GM21576 (cell line): ENCODE data around the gene BCAS4.
"Not testable (repeated sequence)": the region's sequence is repeated elsewhere in the genome, so short reads cannot be mapped to it uniquely, and the experiment has no call there.

Source experiments
- ATAC-seq: cut with Tn5 transposase; IDR thresholded peaks from one replicate; pipeline ENCODE4 v1.9.1; 2021; ENCODE audit warnings: mild to moderate bottlenecking, moderate library complexity; ENCODE audit not compliant: unreplicated experiment

The BCAS4 gene

DNA sequence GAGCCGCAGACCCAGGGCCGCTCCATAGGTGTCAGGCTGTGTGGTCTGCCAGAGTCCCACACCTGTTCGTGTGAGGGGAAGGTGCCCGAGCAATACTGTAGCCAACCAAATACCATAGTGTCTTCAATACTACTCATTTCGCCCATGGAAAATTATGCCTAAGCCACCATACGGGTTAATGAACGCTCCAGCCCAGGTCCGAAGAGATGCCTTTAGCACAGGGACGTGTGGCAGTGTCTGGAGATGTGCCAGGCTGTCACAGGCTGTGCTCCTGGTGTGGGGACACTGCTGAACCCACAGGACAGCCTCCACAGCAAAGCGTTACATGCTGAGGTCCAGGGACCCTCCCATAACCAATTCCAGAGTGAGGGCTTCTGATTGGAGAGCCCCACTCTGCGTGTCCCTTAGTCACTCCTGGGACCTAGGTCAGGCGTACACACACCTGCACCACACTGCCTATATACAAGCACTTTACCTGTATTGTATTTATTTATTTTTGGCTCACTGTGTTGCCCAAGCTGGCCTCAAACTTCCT, 25.2 kb upstream of the BCAS4 start:
- not testable (repeated sequence) for ATAC-seq

DNA sequence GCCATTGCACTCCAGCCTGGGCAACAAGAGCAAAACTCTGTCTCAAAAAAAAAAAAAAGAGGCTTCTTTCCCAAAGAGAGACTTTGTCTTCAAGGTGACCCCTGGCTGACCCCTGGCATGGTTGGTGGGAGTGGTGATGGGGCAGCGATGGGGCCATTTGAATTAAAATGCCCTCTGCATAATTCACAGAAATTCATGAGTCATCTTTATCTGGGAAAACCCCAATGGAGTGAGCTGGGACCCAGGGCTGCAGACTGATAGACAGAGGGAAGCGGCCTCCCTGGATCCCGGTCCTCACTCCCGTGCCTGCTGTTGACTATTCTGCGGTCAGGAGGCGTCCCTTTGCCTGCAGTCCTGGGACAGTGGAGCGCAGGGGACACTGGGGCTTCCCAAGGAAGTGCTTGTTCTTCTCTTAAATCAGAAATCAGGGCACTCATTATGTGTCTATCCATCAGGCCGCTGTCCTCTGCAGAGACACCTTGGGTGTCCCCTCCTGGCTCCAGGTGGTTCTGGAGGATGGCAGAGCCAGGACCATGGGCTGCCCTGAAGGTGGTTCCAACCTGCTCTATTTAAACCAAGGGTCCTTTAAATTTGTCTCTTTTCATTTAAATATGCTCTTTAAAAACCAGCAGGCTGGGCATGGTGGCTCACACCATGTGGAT, 23.3 kb upstream of the BCAS4 start:
- ATAC-seq: not testable (repeated sequence)

DNA sequence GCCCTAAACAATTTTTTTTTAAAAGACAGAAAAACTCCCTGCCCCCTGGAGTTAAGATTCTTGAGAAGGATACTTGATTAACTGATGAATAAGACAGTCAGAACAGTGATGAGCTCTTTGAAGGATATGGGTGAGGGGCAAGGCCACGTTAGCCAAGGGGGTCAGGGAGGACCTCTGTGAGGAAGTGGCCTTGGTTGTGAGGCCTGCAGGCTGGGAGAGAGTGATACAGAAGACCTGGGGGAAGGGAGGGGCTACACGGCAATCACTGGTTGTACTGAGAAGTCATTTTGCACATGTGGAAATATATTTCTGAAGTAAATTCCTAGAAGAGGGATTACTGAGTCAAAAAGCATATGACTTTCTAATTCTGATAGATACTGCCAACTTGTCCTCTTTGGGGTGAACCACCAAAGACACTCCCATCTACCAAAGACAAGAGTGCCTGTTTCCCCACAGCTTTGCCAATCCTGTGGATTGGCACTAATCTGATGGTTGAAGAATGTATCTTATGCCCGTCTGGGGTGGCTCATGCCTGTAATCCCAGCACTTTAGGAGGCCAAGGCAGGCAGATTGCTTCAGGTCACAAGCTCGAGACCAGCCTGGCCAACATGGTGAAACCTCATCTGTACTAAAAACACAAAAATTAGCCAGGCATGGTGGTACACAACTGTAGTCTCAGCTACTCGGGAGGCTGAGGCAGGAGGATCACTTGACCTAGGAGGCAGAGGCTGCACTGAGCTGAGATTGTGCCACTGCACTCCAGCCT, 22.3 kb upstream of the BCAS4 start:
- no peak for ATAC-seq

DNA sequence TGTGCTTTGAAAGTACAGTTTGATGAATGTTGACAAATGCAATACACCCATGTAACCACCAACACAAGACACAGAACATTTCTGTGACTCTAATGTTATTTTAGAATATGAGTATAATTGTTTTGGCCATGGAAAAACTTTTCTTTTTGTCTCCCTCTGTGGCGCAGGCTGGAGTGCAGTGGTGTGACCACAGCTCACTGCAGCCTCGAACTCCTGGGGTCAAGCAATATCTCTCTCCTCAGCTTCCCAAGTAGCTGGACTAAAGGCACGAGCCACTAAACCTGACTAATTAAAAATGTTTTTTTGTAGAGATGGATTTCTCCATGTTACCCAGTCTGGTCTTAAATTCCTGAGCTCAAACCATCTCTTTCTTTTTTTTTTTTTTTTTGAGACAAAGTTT, 20.3 kb upstream of the BCAS4 start:
- ATAC-seq: no peak

DNA sequence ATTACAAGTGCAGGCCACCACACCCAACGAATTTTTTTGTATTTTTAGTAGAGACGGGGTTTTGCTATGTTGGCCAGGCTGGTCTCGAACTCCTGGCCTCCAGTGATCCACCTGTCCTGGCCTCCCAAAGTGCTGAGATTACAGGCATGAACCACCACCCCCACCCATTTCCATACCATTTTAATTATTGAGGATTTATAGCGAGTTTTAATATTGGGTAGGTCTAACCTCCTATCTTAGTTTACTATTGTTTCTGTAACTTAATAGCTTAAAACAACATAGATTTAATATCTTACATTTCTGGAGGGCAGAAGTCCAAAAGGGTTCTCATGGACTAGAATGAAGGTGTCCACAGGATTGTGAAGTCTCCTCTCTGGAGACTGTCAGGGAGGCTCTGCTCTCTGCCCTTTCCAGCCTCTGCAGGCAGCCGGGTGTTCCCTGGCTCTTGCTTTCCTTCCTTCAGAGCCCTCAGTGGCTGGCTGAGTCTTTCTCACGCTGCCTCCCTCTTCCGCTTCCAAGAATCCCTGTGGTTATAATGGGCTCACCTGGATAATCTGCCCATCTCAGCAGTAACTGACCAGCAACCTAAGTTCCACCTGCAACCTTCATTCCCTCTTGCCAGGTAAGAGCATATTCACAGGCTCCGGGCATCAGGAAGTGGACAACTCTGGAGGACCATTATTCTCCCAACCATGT, 18.6 kb upstream of the BCAS4 start:
- no peak for ATAC-seq

DNA sequence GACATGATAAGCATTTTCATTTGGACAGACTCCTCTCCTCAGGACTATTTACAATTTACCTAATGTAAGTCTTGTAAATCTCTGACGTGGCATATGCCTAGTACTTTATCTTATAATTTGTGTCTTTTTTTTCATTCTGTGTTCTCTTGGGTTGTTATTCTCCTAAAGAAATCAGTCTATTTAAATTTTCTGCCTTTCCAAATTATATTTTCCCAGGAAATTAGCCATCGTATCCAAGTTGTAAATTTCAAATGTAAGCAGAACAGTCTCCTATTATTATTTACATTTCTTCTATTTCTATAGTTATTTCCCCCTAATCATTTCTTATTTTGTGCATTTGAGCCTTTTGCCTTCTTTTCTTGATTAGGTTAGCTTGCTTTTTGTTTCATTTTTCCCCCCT, 17.5 kb upstream of the BCAS4 start:
- no peak for ATAC-seq

DNA sequence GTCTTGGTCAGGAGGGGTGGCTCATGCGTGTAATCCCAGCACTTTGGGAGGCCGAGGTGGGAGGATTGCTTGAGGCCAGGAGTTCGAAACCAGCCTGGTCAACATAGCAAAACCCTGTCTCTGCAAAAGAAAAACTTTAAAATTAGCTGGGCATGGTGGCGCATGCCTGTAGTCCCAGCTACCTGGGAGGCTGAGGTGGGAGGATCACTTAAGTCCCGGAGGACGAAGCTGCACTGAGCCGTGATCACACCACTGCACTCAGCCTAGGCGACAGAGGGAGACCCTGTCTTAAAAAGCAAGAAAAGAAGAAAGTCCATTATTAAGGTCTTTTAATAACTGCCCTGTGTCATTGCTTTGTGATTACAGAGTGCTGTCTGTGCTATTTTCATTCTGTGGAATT, 15.9 kb upstream of the BCAS4 start:
- ATAC-seq: not testable (repeated sequence)

DNA sequence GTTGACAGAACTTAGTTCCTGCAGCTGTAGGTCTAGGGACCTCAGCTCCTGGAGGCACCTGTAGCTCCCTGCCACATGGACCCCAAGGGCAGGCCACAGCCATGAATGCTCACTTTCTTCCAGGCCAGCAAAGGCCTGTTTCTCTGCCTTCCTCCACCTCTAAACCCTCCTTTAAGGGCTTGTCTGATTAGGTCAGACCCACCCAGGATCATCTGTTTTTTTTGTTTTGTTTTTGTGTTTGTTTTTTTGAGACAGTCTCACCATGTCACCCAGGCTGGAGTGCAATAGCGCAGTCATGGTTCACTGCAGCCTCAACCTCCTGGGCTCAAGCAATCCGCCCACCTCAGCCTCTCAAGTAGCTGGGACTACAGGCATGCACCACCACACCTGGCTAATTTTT, 11.5 kb upstream of the BCAS4 start:
- ATAC-seq: no peak

DNA sequence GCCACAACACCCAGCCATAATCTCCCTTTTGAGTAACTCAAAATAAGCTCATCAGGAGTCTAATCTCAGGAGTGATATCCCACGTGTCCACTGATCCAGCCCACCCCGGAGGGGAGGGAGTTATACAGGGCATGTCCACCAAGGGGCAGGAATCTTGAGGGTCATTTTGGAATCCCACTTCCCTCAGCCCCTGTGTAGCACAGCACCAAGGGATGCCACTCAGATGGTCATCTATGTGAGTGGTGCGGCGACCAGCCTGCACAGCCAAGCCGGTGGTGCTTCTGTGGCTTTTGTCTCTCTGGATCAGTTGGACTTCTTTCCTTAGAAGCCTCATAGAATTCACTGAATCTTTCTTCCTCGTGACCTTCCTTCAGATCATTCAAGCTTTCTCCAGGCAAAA, 11.0 kb upstream of the BCAS4 start:
- no peak for ATAC-seq

DNA sequence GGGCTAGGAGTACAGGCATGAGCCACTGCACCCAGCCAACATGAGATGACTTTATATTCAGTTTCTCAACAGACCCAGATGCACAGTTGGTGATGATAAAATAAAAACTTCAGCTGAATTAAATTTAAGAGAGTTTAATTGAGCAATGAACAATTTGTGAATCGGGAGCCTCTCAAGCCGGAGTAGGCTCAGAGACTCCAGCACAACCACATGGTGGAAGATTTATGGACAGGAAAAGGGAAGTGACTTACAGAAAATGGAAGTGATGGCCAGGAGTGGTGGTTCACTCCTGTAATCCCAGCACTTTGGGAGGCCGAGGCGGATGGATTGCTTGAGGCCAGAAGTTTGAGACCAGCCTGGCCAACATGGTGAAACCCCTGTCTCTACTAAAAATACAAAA, 10.4 kb upstream of the BCAS4 start:
- ATAC-seq: no peak

DNA sequence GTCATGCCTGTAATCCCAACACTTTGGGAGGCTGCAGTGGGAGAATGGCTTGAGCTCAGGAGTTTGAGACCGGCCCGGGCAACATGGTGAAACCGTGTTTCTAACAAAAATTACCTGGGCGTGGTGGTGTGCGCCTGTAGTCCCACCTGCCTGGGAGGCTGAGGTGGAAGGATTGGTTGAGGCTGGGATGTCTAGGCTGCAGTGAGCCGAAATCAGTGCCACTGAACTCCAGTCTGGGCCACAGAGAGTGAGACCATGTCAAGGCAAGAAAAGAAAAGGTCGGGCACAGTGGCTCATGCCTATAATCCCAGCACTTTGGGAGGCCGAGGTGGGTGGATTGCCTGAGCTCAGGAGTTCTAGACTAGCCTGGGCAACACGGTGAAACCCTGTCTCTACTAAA, 8.2 kb upstream of the BCAS4 start:
- no peak for ATAC-seq

DNA sequence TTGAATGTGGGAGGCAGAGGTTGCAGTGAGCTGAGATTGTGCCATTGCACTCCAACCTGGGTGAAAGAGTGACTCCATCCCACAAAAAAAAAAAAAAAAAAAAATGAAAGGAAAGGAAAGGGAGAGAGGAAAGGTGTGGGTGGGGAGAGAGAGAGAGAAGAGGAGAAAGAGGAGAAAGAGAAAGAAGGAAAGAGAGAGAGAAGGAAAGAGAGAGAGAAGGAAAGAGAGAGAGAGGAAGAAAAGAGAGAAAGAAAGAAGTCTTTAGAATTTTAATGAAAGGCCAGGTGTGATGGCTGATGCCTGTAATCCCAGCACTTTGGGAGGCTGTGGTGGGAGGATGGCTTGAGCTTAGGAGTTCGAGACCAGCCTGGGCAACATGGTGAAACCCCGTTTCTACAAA, 7.7 kb upstream of the BCAS4 start:
- no peak for ATAC-seq

DNA sequence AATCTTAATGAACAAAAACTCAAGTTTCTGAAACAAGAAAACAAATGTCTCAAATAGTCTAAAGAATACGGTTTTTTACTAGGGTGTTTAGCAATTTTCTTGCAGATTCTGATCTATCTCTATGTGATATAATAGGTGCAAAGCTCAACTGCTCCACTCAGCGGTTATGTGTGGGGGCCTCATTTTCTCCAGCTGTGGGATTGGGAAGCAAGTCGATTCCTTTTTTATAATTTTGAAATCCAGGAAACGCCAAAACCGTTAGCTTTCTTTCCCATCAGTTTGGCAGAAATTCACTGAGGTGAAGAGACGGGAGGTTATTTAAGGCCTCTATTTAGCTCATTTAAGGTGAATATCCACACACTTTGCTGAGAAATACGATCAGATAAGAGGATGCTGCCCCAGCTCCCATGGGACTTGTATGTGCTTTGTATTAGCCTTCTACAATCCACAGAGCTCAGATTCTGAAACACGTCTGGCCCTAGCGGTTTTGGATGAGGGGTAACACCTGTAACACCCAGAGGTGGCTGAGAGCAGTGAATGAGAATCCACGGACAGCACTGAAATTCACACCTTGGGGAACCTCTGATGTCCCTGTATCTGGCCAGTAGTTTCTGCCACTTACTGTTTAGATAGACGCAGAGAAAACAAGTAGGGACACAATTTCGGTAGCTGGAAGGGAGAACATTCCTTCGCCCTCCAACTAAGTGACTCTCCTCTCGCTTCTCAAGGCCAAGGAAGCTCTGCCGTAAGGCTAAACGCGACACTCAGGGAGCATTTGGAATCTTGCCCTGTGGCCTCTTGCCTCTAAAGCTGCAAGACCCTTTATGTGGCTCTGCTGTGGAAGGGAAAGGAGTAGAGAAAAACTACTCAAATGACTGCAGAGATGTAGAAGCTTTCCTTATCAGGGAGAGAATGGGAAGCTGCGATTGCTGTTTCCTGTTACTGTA, 6.5 kb upstream of the BCAS4 start:
- no peak for ATAC-seq

DNA sequence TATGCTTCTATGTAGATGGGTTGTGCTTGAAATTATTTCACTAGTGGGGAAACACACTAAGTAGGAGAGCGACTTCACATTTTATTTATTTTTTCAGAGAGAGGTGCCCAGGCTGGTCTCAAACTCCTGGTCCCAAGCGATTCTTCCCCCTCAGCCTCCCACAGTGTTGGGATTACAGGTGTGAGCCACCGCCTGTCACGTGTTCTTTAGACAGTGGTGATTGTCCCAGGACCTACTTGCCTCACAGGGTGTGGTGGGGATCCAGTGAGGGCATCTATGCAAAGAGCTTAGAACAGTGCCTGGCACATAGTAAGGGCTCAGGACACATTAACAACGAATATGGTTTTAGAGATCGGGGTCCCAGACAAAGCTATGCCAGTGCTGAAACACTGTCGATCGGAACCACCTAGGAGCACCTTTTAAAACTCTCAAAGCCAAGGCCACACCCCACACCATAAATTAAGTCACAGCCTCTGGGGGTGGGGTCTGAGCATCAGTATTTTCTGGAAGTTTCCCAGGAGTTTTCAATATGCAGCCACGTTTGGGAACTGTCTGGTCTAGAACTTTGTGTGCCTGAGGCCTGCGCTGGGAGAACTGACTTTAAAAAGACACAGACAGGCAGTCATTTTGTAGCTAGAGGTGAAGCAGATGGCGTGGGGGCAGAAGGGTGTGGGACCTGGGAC, 4.8 kb upstream of the BCAS4 start:
- no peak for ATAC-seq

DNA sequence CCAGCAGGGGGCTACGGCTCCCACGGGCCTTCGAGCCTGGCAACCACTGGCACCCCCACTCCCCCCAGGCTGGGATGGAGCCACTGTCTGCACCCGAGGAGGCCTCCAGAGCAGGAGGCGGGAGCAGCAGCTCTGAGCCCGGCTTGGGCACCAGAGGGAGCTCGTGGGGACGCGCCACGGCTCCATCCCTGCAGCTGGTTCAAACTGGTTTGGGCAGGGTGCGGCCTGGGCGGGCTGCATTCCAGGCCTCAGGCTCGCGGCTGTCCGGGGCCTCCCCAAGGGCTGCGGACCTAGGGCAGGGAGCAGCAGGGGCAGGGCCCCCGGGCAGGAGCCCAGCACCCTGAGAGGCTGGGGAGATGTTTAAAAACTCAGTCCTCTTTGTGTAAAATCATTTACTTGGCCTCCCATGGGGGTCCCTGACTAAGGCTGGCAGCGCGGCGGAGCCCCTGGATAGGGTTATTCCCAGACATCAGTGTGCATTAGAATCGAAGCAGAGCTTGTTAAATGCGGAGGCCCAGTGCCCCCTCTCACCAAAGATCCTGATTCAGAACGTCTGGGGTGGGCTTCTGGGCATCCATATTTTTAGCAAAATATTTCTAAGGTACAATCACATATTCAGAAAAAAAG, 4.1 kb upstream of the BCAS4 start:
- peak; percentile 47 for ATAC-seq

DNA sequence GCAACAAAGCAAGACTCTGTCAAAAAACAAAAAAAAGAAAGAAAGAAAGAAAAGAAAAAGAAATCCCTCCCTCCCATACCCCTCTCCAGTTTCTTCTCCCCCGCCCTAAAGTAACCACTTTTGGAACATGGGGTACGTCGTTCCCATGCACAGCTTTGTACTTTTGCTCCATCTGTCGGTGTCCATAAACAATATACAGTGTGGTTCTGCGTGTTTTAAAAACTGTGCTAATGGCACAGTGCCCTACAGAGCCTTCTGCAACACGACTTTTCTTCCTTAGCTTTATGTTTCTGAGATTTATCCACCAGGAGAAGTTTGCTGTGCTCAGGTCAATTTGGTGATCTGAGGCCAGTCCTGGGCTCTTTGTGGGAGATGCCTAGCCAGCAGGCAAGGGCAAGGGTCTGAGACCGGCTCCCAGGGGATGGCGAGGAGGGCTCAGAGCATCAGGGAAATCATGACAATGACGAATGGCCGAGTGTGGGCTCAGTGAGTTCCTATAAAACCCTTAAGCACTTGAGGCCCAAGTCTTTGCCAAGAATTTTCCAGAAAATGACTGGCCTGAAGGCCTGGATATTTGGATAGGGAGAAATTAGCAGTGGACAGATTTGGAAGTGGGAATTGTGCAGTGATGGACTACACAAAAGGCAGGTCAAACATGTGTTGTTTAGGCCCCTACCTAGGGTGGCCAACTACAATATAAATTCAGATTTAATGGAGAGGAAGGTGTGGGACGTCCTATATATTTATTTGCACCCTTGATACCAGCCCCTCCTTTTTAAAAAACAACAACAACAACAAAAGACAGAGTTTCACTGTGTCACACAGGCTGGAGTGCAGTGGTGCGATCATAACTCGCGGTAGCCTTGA, 1.9 kb upstream of the BCAS4 start:
- ATAC-seq: no peak

DNA sequence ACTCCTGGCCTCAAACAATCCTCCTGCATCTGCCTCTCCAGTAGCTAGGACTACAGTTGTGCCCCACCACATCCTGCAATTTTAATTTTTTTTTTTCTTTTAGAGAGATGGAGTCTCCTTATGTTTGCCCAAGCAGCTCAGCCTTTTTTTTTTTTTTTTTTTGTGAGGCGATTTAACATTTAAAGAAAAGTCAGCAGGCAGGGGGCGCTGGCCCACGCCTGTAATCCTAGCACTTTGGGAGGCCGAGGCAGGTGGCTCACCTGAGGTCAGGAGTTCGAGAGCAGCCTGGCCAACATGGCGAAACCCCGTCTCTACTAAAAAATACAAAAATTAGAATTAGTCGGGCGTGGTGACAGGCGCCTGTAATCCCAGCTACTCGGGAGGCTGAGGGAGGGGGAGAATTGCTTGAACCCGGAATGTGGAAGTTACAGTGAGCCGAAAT, 1.3 kb upstream of the BCAS4 start:
- not testable (repeated sequence) for ATAC-seq

DNA sequence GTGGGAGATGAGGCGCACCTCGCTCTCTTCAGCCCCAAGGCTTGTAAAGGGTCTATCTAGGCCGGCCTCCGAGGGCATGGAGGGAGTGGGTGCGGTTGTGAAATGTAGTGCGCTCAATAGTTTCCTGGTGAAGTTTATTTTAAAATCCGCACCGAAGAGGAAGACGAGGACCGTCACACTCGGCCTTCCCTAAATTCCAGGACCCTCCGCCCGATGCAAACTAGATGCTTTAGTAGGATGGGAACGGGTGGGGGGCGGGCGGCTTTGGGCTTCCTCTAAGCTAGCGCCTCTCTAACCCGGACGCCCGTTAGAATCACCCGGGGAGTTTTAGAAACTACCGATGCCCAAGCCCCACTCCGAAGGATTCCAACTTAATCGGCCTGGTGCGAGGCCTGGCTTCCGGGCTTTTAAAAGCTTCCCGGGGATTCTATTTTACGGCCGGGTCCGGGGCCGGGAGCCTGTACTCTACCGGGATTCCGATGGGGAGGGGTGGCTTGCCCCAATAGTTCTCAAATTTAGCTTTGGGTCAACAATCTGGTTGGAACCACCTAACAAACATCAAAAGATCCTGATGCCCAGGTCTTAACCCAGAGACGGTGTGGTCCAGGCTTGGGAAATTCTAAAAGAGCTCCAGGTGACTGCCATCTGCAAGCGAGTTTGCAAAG, 548 bp upstream of the BCAS4 start:
- peak; percentile 3 for ATAC-seq
